ENCODE data around the gene MXI1.
A peak's percentile ranks its signal among the peaks of the same experiment; 100 is the strongest.
"Not testable (repeated sequence)": the region's sequence is repeated elsewhere in the genome, so short reads cannot be mapped to it uniquely, and the experiment has no call there.

The MXI1 gene

DNA sequence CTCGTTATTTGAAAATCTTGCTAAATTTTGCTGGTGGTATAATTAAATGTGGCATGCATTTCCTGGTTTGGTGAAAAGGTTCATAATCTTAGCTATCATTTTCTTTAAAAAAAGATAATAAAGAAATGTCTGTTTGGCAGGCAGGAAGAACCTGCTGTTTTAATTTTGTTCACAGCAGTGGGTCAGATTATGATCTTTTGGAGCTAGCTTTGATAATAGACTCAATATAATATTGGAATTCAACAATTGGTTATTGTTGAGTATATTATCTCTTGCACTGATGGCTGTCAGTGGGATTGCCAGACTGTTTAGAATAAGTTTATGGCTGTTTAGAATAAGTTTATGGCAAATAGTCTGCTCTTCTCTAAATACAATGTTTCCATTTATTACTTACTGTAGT, 35.1 kb downstream of the MXI1 start:
- DNase-seq: no peak

DNA sequence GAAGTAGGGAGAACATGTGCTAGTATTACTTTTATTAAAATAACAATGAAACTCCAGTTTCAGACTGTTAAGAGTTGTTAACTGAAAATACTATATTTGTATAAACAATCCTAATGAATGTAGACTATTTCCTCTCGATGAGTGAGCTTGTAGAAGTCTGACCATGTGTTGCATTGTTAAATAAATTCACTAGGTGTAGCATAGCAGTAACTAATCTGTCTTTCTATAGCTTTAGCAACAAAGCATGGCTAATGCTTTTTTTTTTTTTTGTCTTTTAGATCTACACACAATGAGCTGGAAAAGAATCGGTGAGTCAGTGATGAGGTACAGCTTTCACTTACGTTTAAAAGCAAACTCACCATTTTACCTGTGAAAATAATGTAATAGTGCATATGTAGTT, 37.1 kb downstream of the MXI1 start:
- DNase-seq: no peak

DNA sequence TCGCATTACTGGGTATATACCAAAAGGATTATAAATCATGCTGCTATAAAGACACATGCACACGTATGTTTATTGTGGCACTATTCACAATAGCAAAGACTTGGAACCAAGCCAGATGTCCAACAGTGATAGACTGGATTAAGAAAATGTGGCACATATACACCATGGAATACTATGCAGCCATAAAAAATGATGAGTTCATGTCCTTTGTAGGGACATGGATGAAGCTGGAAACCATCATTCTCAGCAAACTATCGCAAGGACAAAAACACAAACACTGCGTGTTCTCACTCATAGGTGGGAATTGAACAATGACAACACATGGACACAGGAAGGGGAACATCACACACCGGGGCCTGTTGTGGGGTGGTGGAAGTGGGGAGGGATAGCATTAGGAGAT, 40.4 kb downstream of the MXI1 start:
- not testable (repeated sequence) for DNase-seq

DNA sequence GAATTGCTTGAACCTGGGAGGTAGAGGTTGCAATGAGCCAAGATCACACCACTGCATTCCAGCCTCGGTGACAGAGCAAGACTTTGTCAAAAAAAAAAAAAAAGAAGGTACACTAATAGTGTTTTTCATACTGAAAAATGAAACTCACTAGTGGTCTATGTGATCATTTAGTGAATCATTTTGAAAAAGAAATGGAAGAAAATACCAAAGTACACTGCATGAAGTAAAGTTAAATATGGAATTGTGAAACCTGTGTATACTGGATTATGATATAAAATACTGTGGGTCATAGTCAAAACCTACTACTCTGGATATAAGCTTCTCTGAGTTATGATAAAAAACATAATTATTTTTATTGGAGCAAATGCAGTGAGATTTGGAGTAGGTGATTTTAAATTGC, 42.1 kb downstream of the MXI1 start:
- DNase-seq: not testable (repeated sequence)

DNA sequence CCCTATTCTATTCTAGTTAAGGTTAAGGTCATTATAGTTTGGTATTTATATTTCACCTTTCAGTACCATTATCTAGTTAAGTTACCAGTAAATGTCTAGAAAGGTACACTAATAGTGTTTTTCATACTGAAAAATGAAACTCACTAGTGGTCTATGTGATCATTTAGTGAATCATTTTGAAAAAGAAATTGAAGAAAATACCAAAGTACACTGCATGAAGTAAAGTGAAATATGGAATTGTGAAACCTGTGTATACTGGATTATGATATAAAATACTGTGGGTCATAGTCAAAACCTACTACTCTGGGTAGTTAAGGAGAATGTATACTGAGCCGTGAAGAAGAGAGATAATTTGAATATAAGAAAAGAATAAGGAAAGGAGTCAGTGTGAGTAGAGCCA, 44.0 kb downstream of the MXI1 start:
- not testable (repeated sequence) for DNase-seq

DNA sequence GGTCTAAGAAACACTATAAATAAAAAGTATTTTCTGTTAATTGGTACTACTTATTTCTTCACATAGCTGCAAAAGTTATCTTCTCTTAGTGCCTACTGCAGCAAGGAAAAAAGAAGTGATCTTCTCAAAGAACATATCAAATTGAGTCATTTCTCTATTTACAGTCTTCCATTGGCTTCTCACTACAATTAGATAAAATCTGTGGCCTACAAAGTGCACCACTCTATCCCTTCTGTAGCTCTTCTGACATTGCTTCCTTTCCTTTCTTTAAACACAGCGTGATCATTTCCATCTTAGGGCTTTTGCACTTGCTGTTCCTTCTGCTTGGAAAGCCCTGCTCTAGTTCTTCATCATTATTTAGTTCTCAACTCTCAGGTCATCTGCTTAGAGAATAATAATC, 44.7 kb downstream of the MXI1 start:
- DNase-seq: no peak

DNA sequence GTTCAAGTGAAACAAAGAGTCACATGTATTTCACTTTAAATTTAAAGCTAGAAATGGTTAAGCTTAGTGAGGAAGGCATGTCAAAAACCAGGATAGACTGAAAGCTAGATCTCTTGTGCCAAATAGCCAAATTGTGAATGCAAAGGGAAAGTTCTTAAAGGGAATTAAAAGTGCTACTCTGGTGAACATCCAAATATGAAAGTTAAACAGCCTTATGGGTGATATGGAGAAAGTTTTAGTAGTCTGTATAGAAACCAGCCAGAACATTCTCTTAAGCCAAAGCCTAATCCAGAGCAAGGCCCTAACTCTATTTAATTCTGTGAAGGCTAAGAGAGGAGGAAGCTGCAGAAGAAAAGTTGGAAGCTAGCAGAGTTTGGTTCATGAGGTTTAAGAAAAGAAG, 47.1 kb downstream of the MXI1 start:
- DNase-seq: no peak

DNA sequence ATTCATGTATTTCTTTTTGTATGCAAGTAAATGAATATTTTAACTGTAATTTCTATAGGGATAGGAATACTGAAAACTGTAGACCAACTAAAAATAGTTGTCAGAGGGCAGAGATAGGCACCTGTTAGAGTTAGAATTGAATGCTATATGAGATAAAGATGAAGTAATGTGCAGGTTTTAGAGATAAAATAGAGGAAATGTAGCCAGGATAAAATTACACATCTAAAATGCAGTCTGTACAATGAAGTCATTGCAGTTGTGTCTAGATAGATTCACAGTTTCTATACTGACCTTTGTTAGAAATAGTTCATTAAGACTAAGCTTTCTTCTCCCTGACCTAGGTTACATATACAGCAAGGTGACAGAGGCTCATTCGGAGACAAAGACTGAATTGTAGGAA, 51.1 kb downstream of the MXI1 start:
- no peak for DNase-seq

DNA sequence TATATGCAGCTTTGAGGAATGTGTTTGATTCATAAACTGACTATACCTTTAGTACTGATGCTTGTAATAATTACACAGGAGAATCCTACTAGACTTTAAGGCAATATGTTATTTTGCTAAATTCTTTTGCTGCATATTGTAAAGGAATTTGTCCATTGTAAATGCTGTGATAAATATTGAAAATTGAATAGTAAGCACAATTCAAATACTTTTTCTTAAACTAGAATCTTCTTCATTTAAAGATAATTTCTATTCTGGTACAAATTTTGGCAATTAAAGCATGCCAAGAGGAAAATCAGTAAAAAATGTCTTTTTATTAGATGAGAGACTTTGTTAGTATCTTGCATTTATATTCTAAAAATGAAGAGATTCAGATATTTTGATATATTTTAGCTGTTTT, 51.9 kb downstream of the MXI1 start:
- DNase-seq: no peak

DNA sequence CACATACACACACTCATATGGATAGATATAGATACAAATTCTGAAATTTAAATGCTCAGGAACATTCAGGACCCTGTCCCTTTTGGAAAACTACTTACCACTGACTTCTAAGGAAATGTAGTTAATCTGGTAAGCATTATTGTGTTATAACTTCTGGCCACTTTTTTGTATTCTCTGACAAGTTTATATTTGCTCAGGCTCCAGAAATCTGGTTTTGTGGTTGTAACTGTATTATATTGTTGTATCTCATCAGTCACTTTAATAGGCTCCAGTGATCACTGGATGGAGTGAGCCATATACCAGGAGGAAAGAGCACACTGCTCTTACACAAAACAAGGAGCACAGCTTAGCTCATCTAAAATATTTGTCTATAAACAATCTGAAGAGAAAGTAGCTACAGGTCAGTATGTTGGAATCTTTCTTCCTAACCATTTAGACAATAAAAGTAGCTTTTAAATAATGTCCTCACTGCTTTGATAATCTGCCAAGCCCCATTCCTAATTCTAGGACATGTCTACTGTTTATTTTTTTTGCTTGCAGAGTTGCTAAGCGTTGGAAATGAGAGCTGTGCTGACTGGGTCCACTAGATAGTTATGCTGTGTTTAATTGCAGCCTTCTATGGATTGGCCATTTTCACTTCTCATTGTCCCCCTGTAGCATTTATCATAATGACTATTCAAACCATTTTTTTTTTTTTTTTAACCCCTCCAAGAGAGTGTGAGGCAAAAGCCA, 53.5 kb downstream of the MXI1 start:
- no peak for DNase-seq

DNA sequence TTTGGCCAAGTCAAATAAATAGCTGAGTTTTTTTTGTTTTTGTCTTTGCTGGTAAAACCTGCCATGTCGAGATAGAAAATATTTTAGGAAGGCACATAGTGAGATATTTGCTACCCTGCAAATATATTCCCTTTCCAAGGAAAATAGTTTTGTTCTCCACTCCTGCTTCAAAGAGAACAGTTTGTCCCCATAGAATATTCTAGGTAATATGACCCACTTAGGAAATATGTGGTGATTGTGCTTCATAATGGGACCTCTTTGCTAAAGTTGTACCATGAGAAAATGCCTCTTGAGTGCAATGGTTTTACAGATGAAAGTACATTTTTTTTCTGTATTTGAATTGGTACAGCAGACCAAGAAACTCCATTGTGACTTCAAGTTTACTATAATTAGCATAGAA, 55.8 kb downstream of the MXI1 start:
- no peak for DNase-seq

DNA sequence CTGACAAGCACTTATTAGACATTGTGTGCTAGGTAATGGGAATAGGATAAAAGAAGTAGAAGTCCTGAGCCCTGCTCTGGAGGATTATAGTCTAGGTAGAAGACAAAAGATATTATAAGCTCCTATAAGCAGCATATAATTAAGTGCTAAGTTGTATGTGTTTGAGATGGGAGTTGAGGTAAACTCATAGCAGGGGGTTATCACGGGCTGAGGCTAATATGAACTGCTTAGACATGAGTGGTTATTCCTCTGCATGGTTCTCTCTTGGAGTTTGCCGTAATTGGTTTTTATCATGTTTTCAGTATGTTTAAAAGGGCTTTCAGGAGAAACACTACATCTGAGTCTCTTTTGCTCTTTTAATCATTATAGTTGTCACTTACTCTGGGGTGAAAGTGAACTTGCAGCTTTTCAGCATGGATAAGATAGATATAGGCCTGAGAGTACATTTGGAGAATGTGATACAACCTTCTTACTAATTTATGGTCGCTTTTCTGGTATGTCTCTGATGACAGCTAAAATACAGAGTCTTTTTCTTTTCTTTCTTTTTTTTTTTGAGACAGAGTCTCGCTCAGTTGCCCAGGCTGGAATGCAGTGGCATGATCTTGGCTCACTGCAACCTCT, 58.3 kb downstream of the MXI1 start:
- DNase-seq: no peak

DNA sequence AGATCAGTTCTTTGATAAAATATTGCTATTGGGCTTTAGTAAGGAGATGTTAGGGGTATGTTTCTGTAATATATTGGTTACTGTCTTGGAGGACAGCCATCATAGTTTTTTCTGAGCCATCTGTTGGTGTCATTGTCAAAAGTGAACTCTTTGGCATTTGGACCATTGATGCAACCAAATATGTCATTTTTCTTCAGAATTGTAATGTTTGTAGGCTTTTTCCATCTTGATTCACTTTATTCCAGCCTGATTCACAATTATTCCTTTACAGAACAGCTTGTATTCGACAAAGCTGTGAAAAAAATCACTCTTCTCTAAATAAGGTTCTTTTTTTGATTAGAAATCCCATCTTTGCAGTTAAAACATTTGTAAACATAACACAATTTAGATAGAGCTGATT, 59.9 kb downstream of the MXI1 start:
- no peak for DNase-seq

DNA sequence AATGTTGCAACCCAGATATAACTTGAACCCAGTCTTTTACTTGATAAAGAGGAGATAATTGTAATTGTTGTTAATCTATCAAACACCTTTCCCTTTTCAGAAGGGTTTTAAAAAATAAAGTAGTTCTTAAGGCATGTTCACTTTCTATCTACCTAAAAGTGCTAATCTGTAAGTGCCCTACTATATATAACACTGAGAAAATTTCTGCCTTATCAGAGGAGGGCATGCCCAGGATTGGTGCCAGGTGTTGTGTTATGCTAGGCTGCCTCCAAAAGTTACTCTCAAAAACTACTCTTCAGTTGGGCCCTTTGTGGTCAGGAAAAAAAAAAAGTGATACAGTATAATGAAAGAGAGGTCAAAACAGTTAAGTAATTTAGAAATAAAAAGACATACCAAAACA, 61.0 kb downstream of the MXI1 start:
- no peak for DNase-seq

DNA sequence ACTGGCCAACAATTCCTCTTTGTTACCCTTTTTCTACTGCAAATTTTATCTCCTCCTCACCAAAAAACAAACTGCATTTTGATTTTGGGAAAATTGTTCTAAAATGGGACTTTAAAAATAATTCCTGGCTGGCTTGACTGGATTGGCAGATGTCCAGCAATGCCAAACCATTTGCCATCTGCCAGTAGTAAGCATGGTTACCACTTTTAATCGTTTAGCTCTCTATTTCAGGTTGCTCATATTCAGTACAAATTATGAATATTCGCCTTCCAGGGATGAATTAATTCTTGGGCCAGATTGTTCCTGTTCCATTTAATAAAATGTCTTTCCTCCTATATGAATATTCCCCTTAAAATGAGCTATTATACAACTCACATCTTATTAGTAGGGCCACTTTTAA, 61.6 kb downstream of the MXI1 start:
- no peak for DNase-seq

DNA sequence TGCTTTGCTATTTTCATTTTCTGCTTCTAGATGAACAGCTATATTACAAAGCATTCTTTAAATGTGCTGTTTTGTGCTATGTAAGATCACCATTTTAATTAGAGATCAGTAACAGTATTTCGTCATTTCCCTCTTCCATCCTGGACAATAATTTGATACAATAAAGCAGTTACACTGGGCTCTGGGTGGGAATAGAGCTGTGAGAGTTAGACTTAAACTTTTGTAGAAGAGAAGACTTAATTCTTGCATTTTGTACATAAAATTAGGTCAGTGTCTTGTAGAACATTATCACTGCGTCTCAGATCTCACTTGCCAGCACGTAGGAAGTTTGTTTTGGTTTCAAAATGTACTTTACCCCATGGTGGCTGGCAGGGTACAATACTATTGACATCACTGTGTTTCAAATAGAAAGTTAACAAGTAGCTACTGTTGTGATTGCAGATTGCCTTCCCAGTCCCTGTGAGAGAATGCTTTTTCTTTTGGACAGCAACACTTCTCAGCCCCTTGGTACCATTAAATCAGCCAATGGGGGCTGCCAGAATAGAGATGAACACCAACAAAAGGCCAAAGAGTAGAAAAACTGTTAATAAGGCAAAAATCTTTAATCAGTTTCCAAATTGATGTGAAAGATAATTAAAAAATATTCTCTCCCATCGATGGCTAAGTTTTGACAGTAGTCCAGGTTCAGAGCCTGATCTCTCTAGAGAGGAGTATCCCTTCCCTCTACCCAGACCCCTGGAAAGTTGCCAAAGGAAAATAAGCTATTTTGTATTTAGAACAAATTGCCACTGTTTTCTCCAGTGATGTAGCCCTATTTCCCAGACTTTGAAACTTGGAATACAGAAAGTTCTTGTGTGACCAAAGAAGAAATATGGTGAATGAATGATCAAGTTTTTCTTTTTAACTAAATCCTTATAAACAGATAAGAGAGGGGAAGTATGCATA, 62.2 kb downstream of the MXI1 start:
- no peak for DNase-seq

DNA sequence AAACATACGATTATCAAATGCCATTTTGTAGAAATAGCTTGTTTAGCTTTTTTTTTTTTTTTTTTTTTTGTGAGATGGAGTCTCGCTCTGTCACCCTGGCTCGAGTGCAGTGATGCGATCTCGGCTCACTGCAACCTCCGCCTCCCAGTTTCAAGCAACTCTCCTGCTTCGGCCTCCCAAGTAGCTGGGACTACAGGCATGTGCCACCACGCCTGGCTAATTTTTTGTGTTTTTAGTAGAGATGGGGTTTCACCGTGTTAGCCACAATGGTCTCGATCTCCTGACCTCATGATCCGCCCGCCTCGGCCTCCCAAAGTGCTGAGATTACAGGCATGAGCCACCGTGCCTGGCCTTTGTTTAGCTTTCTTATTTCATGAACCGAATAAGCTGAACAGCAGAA, 65.6 kb downstream of the MXI1 start:
- not testable (repeated sequence) for DNase-seq

DNA sequence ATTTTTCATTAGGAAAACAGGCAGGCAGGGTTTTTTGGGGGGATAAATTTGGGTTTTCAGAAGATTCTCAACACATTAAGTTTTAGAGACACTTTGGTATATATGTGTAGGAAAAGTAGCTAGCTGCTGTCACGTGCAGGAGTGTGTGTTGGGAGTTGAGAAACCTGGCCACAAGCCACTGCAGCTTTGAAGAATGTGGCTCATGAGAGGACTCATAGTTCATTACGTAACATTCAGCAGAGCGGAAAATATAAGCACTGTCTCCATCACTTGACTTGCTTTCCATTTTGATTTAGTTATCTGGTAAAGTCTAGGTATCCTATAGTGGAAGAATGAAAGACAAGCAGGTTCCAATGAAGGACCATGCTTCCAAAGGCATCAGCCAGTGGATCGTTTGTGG, 66.1 kb downstream of the MXI1 start:
- DNase-seq: peak; percentile 59

DNA sequence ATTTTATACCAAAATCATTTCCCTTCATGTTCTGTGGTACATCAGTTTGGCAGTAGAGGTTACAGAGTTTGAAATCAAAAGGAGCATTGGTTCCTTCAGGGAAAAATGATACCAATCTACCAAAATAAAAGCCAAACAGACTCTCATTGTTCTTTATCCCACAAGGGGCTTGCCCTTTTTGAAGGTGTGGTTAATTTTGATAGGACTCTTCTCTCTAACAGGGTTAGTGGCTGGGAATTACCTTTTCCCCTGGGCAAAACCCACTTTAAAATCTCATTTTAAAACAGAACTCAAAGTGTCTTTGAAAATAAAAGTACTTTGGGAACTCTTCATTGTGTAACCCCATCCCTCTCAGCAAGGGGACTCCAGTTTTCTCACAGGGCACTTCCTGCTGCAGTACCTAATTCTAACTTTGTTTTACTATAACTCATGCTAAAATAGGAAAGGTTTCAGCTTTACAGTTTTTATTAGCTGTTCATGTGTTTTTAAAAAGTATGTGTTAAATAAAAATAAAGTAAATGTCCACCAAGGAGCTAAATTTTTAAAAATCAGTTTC, 66.7 kb downstream of the MXI1 start:
- no peak for DNase-seq

DNA sequence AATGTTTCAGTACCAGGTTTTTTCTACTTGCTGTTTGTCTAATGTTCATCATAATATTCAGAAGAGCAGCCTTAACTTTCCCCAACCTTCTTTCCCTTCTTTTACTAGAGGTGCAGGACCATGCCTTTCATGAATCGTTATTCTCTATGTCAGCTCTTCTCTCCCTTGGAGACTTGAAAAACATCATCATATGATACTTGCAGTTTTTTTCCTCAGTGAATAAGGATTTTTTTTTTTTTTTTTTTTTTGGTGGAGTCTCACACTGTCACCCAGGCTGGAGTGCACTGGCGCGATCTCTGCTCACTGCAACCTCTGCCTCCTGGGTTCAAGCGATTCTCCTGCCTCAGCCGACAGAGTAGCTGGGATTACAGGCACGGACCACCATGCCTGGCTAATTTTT, 67.2 kb downstream of the MXI1 start:
- DNase-seq: no peak

DNA sequence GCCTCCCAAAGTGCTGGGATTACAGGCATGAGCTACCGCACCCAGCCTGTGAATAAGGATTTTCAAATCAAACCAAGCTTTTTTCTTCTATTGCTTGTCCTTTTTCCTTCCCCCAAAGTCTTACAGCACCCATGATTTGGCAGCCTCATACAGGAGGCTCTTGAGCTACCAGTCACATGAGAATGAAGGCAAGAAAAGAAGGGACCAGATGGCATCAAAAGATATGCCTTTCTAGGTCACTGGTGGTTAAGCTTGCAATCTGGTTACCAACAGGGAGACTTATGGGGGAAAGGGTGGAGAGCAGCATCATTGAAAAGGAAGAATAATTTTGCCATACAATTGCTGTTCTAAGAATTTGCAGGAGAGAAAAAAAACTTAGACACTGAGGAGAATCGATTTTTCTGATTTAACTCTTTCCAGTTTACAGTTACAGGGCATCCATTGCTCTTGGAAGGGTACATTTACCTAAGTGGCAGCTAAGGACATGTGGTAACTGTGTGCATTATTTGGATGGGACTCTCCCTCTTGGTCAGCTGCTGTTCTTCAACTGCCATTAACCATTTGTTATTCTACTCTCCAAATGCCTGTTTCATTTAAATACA, 67.8 kb downstream of the MXI1 start:
- DNase-seq: no peak

DNA sequence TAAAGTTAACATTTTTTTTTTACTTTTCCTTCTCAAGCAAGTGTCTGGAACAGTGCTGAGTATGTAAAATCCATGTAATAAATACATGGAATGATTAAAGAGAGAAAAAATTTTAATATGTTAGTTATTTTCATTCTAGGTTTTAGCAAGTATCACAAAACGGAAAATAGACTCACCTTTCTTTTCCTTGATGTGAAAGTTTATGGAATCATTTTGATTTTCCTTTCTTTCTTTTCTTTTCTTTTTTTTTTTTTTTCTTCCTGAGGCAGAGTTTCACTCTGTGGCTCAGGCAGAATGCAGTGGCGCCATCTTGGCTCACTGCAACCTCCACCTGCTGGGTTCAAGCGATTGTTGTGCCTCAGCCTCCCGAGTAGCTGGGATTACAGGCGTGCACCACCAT, 69.2 kb downstream of the MXI1 start:
- no peak for DNase-seq

DNA sequence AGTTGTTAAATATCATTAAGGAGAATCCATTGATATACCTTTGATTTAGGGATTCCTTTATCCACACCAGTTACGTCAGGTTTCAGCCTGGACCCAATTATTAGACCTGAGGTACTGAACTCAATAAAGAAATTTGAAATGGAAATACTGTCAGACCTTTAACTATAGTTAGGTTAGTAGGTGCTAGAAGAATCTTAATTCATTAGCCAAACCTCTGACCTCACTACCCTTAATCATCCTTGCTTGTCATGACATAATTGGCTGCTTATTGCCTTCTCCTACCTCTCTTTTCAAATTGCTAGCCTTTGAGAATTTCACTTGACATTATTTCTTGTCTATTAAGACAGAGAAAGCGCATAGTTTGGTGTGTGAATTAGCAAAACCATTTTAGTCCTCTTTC, 70.2 kb downstream of the MXI1 start:
- DNase-seq: no peak
